Measurements from ENCODE around the gene CCL2. TPM values are rescaled to one million over a fixed set of nuclear protein-coding genes. Genes with fewer than 3 reads are reported as not detected.

CCL2 gene
- total and polyA plus RNA-seq, 7 donors: 5.0 to 28.3 (median 8.0) TPM

GRCh38 chr17:34234616-34235015, 20.5 kb upstream of the CCL2 start:
- WGBS, 3 donors: 87 to 88% (median 87%) methylated on average over 3 of the region's 3 CpGs
- Histone ChIP-seq H3K4me1 (peaks cover 17% of the 10 kb centered on the region), H3K27me3 (ENCODE audit: insufficient read depth in 3 of 3, low read length in 2 of 3) (no peaks in the 10 kb centered on the region), H3K9me3 (peaks cover 8% of the 10 kb centered on the region), H3K27ac (peak overlapping the region; percentile 54), H3K36me3 (ENCODE audit: insufficient read depth in 1 of 2, low read depth in 1 of 2) (no peaks in the 10 kb centered on the region), H3K4me3 (no peak overlapping the region)
- TF ChIP-seq CTCF (IDR thresholded peaks at IDR 0.05): no peak
- ATAC-seq: no peak
- DNase-seq: no peak
- intact Hi-C loops (cut with DNase I): no loop called here

GRCh38 chr17:34235389-34236028, 19.6 kb upstream of the CCL2 start:
- ATAC-seq: peak; percentile 37 to 79 (median 68)
- H3K36me3 ChIP-seq (ENCODE audit: insufficient read depth in 1 of 2, low read depth in 1 of 2): no peaks in the 10 kb centered on the region
- 28 to 33% (median 28%) methylated on average over 6 of the region's 6 CpGs for WGBS, 3 donors
- H3K27ac ChIP-seq: peak overlapping the region; percentile 54
- no peaks in the 10 kb centered on the region for H3K27me3 ChIP-seq (ENCODE audit: insufficient read depth in 3 of 3, low read length in 2 of 3)
- no peak for TF ChIP-seq CTCF (IDR thresholded peaks at IDR 0.05)
- H3K4me1 ChIP-seq: peaks cover 17% of the 10 kb centered on the region
- intact Hi-C loops (cut with DNase I): no loop called here
- no peak overlapping the region for H3K4me3 ChIP-seq
- DNase-seq: peak; percentile 49 to 75
- peaks cover 5% of the 10 kb centered on the region for H3K9me3 ChIP-seq

- Histone ChIP-seq H3K4me1 (peaks cover 17% of the 10 kb centered on the region), H3K36me3 (ENCODE audit: insufficient read depth in 1 of 2, low read depth in 1 of 2) (no peaks in the 10 kb centered on the region), H3K9me3 (no peaks in the 10 kb centered on the region), H3K27me3 (ENCODE audit: insufficient read depth in 3 of 3, low read length in 2 of 3) (no peaks in the 10 kb centered on the region), H3K27ac (peak overlapping the region; percentile 54), H3K4me3 (no peak overlapping the region)
- DNase-seq (no peak), ATAC-seq (no peak)
- intact Hi-C loops (cut with DNase I): no loop called here
- 52 to 69% (median 54%) methylated on average over 6 of the region's 6 CpGs for WGBS, 3 donors
- TF ChIP-seq CTCF (IDR thresholded peaks at IDR 0.05): no peak
These were observed 18.7 kb upstream of the CCL2 start for GRCh38 chr17:34236281-34236892.

GRCh38 chr17:34237458-34237857, 17.6 kb upstream of the CCL2 start:
- Histone ChIP-seq H3K4me1 (peaks cover 23% of the 10 kb centered on the region), H3K27me3 (ENCODE audit: insufficient read depth in 3 of 3, low read length in 2 of 3) (no peaks in the 10 kb centered on the region), H3K9me3 (no peaks in the 10 kb centered on the region), H3K4me3 (no peak overlapping the region), H3K36me3 (ENCODE audit: insufficient read depth in 1 of 2, low read depth in 1 of 2) (no peaks in the 10 kb centered on the region), H3K27ac (no peak overlapping the region)
- ATAC-seq (no peak), DNase-seq (no peak)
- WGBS, 3 donors: 70 to 72% (median 71%) methylated on average over 3 of the region's 3 CpGs
- no peak for TF ChIP-seq CTCF (IDR thresholded peaks at IDR 0.05)
- intact Hi-C loops (cut with DNase I): no loop called here

All from psoas muscle (tissue), 8 donors.